ENCODE results near the gene FRMD1. TPM values are rescaled to one million over a fixed set of nuclear protein-coding genes. Genes with fewer than 3 reads are reported as not detected.

FRMD1 gene
- total RNA-seq, 1 experiment from 2014 or later, result not detected

DNA sequence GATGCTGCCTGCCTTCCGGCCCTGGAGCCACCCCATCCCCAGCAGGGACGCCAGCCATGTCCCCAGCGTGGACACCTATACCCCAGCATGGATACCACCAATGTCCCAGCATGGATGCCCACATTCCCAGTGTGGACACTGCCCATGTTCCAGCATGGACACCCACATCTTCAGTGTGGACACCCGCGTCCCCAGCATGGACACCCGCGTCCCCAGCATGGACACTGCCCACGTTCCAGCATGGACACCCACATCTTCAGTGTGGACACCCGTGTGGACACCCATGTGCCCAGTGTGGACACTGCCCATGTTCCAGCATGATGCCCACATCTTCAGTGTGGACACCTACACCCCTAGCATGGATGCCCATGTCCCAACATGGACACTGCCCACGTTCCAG is 7.1 kb upstream of the FRMD1 start:
- peaks cover 100% of the 10 kb centered on the region for H3K27me3 ChIP-seq (ENCODE audit: insufficient read depth, low read depth)
- no TSS peak for BruUV-seq (replicated peaks)
- H3K9me3 ChIP-seq (ENCODE audit: insufficient read depth, low read depth), result no peaks in the 10 kb centered on the region
- no peaks in the 10 kb centered on the region for H3K36me3 ChIP-seq (ENCODE audit: low read depth)
- H3K79me2 ChIP-seq (ENCODE audit: low read depth), result no peaks in the 10 kb centered on the region
- no peak for DNase-seq
- H3K4me3 ChIP-seq, result no peak overlapping the region
- H3K9me2 ChIP-seq (ENCODE audit: insufficient read depth), result no peaks in the 10 kb centered on the region
- no peaks in the 10 kb centered on the region for H3F3A ChIP-seq (ENCODE audit: insufficient read depth, low read depth)
- no peak overlapping the region for H3K4me2 ChIP-seq
- TF ChIP-seq, protein P1, sequence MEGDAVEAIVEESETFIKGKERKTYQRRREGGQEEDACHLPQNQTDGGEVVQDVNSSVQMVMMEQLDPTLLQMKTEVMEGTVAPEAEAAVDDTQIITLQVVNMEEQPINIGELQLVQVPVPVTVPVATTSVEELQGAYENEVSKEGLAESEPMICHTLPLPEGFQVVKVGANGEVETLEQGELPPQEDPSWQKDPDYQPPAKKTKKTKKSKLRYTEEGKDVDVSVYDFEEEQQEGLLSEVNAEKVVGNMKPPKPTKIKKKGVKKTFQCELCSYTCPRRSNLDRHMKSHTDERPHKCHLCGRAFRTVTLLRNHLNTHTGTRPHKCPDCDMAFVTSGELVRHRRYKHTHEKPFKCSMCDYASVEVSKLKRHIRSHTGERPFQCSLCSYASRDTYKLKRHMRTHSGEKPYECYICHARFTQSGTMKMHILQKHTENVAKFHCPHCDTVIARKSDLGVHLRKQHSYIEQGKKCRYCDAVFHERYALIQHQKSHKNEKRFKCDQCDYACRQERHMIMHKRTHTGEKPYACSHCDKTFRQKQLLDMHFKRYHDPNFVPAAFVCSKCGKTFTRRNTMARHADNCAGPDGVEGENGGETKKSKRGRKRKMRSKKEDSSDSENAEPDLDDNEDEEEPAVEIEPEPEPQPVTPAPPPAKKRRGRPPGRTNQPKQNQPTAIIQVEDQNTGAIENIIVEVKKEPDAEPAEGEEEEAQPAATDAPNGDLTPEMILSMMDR (conservative IDR thresholded peaks at IDR 0.05), result no peak
- TF ChIP-seq EZH2 (IDR thresholded peaks at IDR 0.05; ENCODE audit: low read depth), result no peak
- no peak overlapping the region for H3K27ac ChIP-seq
- intact Hi-C loops (cut with micrococcal nuclease; ENCODE audit: unreplicated experiment), result no loop called here
- ChIA-PET POLR2A (ENCODE audit: unreplicated experiment) (no interaction called here), CTCF (no interaction called here)
- H2AFZ ChIP-seq, result no peak overlapping the region
- H3K4me1 ChIP-seq (replicated peaks; ENCODE audit: insufficient read depth), result no peaks in the 10 kb centered on the region
- no peaks in the 10 kb centered on the region for H4K20me1 ChIP-seq (ENCODE audit: insufficient read depth)

DNA sequence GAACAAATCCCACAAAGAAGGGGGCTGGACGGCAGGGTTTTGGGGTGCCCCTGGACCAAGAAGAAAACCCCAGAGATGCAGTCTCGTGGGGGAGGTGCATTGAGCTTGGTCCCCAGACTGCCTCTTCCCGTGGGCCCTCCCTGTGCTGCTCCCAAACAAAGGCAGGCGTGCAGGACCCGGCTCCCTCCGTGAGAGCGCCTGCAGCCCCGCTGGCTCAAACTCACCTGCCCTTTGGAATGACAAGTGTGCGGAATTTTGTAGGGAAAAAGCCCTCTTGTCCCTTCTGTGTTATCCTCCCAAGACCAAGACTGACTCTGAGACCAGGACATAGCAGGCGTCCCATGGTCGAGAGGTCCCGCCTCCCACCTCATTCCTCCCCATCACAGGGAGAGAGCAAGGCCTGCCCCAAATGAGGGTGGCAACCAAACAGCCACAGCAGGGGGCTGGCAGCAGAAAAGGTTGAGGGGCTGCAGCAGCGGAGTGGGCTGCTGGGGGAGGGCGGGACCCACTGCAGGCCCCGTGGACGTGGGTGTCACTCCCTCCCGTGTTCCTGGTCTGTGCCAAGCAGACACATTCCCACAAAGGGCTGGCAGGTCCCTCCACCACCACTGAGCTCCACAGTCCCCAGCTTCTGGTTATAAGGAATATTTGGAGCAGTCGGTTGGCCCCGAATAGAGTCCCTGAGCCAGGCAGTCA is 5.6 kb upstream of the FRMD1 start:
- Histone ChIP-seq H3K4me1 (replicated peaks; ENCODE audit: insufficient read depth) (no peaks in the 10 kb centered on the region), H3F3A (ENCODE audit: insufficient read depth, low read depth) (no peaks in the 10 kb centered on the region), H3K9me2 (ENCODE audit: insufficient read depth) (no peaks in the 10 kb centered on the region), H3K4me2 (no peak overlapping the region), H2AFZ (no peak overlapping the region), H3K27me3 (ENCODE audit: insufficient read depth, low read depth) (peaks cover 100% of the 10 kb centered on the region), H3K4me3 (no peak overlapping the region), H3K9me3 (ENCODE audit: insufficient read depth, low read depth) (no peaks in the 10 kb centered on the region), H3K79me2 (ENCODE audit: low read depth) (no peaks in the 10 kb centered on the region), H4K20me1 (ENCODE audit: insufficient read depth) (no peaks in the 10 kb centered on the region), H3K36me3 (ENCODE audit: low read depth) (no peaks in the 10 kb centered on the region), H3K27ac (no peak overlapping the region)
- CTCF ChIA-PET, result no interaction called here
- TF ChIP-seq EZH2 (IDR thresholded peaks at IDR 0.05; ENCODE audit: low read depth), result no peak
- TF ChIP-seq, protein P1 (conservative IDR thresholded peaks at IDR 0.05), result no peak
- intact Hi-C loops (cut with micrococcal nuclease; ENCODE audit: unreplicated experiment), result no loop called here
- BruUV-seq (replicated peaks), result no TSS peak
- POLR2A ChIA-PET (ENCODE audit: unreplicated experiment), result no interaction called here
- no peak for DNase-seq

GRCh38 chr6:168083514-168083885 is 4.5 kb upstream of the FRMD1 start:
- peaks cover 100% of the 10 kb centered on the region for H3K27me3 ChIP-seq (ENCODE audit: insufficient read depth, low read depth)
- no peaks in the 10 kb centered on the region for H3K79me2 ChIP-seq (ENCODE audit: low read depth)
- no peak overlapping the region for H3K4me2 ChIP-seq
- H3K4me3 ChIP-seq, result no peak overlapping the region
- no peaks in the 10 kb centered on the region for H3K36me3 ChIP-seq (ENCODE audit: low read depth)
- CTCF ChIA-PET, result no interaction called here
- H3F3A ChIP-seq (ENCODE audit: insufficient read depth, low read depth), result no peaks in the 10 kb centered on the region
- DNase-seq, result no peak
- H3K4me1 ChIP-seq (replicated peaks; ENCODE audit: insufficient read depth), result no peaks in the 10 kb centered on the region
- intact Hi-C loops (cut with micrococcal nuclease; ENCODE audit: unreplicated experiment), result no loop called here
- POLR2A ChIA-PET (ENCODE audit: unreplicated experiment), result no interaction called here
- H3K27ac ChIP-seq, result no peak overlapping the region
- TF ChIP-seq, protein P1 (conservative IDR thresholded peaks at IDR 0.05), result no peak
- TF ChIP-seq EZH2 (IDR thresholded peaks at IDR 0.05; ENCODE audit: low read depth), result no peak
- no peak overlapping the region for H2AFZ ChIP-seq
- no peaks in the 10 kb centered on the region for H4K20me1 ChIP-seq (ENCODE audit: insufficient read depth)
- no peaks in the 10 kb centered on the region for H3K9me3 ChIP-seq (ENCODE audit: insufficient read depth, low read depth)
- BruUV-seq (replicated peaks), result no TSS peak
- no peaks in the 10 kb centered on the region for H3K9me2 ChIP-seq (ENCODE audit: insufficient read depth)

All from PC-9 (cell line).